Fibroblast of lung (primary cell): ENCODE data around the gene KCP.

Source experiments
- EZH2 ChIP-seq: IDR thresholded peaks from 2 replicates; pipeline ENCODE4 v1.5.1; 2012; ENCODE audit warnings: low read length, control low read depth, mild to moderate bottlenecking; ENCODE audit errors: missing control alignments
- TF ChIP-seq, protein P1 (sequence below), 2 donors: IDR thresholded peaks in 1 of 2; conservative IDR thresholded peaks in 1 of 2; 1 replicate in 1 of 2; 2 replicates in 1 of 2; pipeline ENCODE4 v1.5.1; 2011 to 2012; ENCODE audit warnings: low read length in 2 of 2, control low read depth in 1 of 2, inconsistent platforms in 1 of 2, low read depth in 1 of 2, mild to moderate bottlenecking in 1 of 2

DNA sequence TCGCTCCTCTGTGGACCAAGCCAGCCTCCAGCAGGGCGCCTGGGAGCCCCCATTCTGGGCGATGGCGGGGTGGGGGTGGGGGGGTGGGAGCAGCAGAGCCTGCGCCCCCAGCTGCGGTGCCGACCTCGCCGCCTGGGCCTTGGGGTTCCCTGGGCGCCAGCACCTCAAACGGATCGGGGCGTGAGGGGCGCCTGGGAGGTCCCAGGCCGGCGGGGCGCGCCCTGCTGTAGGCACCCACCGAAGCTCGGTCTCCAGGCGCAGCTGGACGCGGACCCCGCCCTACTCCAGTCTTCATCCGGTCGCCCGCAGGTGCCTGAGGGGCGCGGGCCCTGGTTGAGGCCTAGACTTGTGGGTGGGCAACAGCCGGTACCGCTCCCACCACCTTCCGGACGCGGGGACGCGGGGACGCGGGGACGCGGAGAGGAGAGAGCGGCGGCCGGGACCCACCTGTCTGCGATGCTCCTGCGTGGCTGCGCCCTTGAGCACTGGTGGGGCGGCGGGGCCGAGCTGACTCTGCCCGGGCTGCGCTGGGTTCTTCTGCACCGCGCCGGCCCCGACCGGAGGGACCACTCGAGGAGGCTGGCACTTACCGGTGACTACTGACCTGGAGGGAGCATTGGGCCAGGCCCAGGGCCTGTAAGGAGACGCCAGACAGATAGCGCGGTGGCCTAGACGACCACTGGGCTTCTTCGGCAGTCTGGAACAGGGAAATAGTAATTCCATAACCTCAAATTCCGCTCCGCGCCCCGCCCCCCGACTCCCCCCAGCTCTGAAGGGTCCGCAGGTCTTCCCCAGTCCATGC, 5.5 kb upstream of the KCP start:
- TF ChIP-seq, protein P1, sequence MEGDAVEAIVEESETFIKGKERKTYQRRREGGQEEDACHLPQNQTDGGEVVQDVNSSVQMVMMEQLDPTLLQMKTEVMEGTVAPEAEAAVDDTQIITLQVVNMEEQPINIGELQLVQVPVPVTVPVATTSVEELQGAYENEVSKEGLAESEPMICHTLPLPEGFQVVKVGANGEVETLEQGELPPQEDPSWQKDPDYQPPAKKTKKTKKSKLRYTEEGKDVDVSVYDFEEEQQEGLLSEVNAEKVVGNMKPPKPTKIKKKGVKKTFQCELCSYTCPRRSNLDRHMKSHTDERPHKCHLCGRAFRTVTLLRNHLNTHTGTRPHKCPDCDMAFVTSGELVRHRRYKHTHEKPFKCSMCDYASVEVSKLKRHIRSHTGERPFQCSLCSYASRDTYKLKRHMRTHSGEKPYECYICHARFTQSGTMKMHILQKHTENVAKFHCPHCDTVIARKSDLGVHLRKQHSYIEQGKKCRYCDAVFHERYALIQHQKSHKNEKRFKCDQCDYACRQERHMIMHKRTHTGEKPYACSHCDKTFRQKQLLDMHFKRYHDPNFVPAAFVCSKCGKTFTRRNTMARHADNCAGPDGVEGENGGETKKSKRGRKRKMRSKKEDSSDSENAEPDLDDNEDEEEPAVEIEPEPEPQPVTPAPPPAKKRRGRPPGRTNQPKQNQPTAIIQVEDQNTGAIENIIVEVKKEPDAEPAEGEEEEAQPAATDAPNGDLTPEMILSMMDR (conservative IDR thresholded peaks at IDR 0.05 in 1 of 2, IDR thresholded peaks at IDR 0.05 in 1 of 2; ENCODE audit: low read depth in 1 of 2, low read length in 2 of 2) = no peak
- no peak for TF ChIP-seq EZH2
